Skeletal muscle cell (primary cell): Measurements from ENCODE around the gene QDPR.

ENCODE experiments used
- DNase-seq: peaks from one replicate; pipeline ENCODE4 v3.0.0-alpha.2; 2010; ENCODE audit warnings: low read depth
- H3K4me3 ChIP-seq: 2 replicates; pipeline ENCODE4 v1.5.1; 2011; ENCODE audit warnings: low read depth, mild to moderate bottlenecking, control low read depth, low read length, moderate library complexity

QDPR gene

GRCh38 chr4:17531538-17532285 is 19.8 kb upstream of the QDPR start:
- no peak overlapping the region for H3K4me3 ChIP-seq
- DNase-seq, result no peak

- no peak for DNase-seq
- no peak overlapping the region for H3K4me3 ChIP-seq
These were observed 16.8 kb upstream of the QDPR start for GRCh38 chr4:17528551-17529165.

- no peak for DNase-seq
- H3K4me3 ChIP-seq, result no peak overlapping the region
These were observed 15.0 kb upstream of the QDPR start for GRCh38 chr4:17526695-17527477.

- DNase-seq, result no peak
- no peak overlapping the region for H3K4me3 ChIP-seq
These were observed 11.8 kb upstream of the QDPR start for GRCh38 chr4:17523662-17524061.

- no peak for DNase-seq
- H3K4me3 ChIP-seq, result no peak overlapping the region
These were observed 9.7 kb upstream of the QDPR start for GRCh38 chr4:17521595-17521994.

- no peak overlapping the region for H3K4me3 ChIP-seq
- no peak for DNase-seq
These were observed 5.8 kb upstream of the QDPR start for GRCh38 chr4:17517664-17518063.

- no peak overlapping the region for H3K4me3 ChIP-seq
- DNase-seq, result no peak
These were observed 5.1 kb upstream of the QDPR start for GRCh38 chr4:17516980-17517379.

- no peak overlapping the region for H3K4me3 ChIP-seq
- DNase-seq, result no peak
These were observed 3.8 kb upstream of the QDPR start for GRCh38 chr4:17515445-17516407.

GRCh38 chr4:17514865-17515264 is 3.0 kb upstream of the QDPR start, which contains the start of gene CLRN2:
TSS of gene CLRN2 (plus strand) at chr4:17515165. CDS start at chr4:17515267, 102 bp downstream.
- DNase-seq, result no peak
- H3K4me3 ChIP-seq, result no peak within 1 kb of the TSS

- DNase-seq, result no peak
- no peak overlapping the region for H3K4me3 ChIP-seq
These were observed 1.2 kb upstream of the QDPR start for GRCh38 chr4:17512973-17513665.

GRCh38 chr4:17511509-17511949 is 361 bp downstream of the QDPR start:
- H3K4me3 ChIP-seq, result peak overlapping the region; percentile 81
- no peak for DNase-seq

- DNase-seq, result no peak
- peak overlapping the region; percentile 81 for H3K4me3 ChIP-seq
These were observed 839 bp downstream of the QDPR start for GRCh38 chr4:17511051-17511450.

GRCh38 chr4:17510582-17510981 is 1.3 kb downstream of the QDPR start:
- no peak for DNase-seq
- H3K4me3 ChIP-seq, result no peak overlapping the region

- H3K4me3 ChIP-seq, result no peak overlapping the region
These were observed 7.8 kb downstream of the QDPR start for GRCh38 chr4:17504081-17504480.

GRCh38 chr4:17502756-17503155 is 9.1 kb downstream of the QDPR start:
- H3K4me3 ChIP-seq, result no peak overlapping the region
- DNase-seq, result no peak

More at GRCh38 chr4:17504081-17504480, 7.8 kb downstream of the QDPR start:
- no peak for DNase-seq

GRCh38 chr4:17500574-17500973 is 11.3 kb downstream of the QDPR start:
- DNase-seq, result no peak
- H3K4me3 ChIP-seq, result no peak overlapping the region

- no peak for DNase-seq
- no peak overlapping the region for H3K4me3 ChIP-seq
These were observed 13.9 kb downstream of the QDPR start for GRCh38 chr4:17497890-17498523.
